Stomach smooth muscle (tissue), 2 donors: Measurements from ENCODE around the gene POT1.
"Not testable (repeated sequence)": the region's sequence is repeated elsewhere in the genome, so short reads cannot be mapped to it uniquely, and the experiment has no call there.

Experiments
- H3K27ac ChIP-seq: one replicate; pipeline ENCODE4 v1.7.0; 2013; ENCODE audit warnings: mild to moderate bottlenecking, low read length, inconsistent platforms
- H3K27me3 ChIP-seq, 2 donors: one replicate each; pipeline ENCODE4 v1.7.0; 2013; ENCODE audit warnings: low read length in 2 of 2; ENCODE audit not compliant: insufficient read depth in 2 of 2, control insufficient read depth in 1 of 2
- H3K36me3 ChIP-seq, 2 donors: one replicate each; pipeline ENCODE4 v1.7.0; 2013; ENCODE audit warnings: low read length in 2 of 2; ENCODE audit not compliant: control insufficient read depth in 2 of 2, insufficient read depth in 2 of 2
- H3K4me1 ChIP-seq: one replicate; pipeline ENCODE4 v1.7.0; 2013; ENCODE audit warnings: low read length; ENCODE audit not compliant: control insufficient read depth, insufficient read depth
- H3K4me3 ChIP-seq, 2 donors: one replicate each; pipeline ENCODE4 v1.7.0; 2013; ENCODE audit warnings: low read length in 2 of 2
- H3K9ac ChIP-seq, 2 donors: one replicate each; pipeline ENCODE4 v1.7.0; 2013; ENCODE audit warnings: low read length in 2 of 2, mild to moderate bottlenecking in 1 of 2
- H3K9me3 ChIP-seq, 2 donors: one replicate each; pipeline ENCODE4 v1.7.0; 2013; ENCODE audit warnings: low read length in 2 of 2; ENCODE audit not compliant: control insufficient read depth in 2 of 2
- donor health status: healthy.
- donor health status: Pancreatic carcinoma.

Gene POT1

GRCh38 chr7:124929467-124930172 lies at the start of gene POT1:
Gene POT1, minus strand, starts transcription at chr7:124929825. Its CDS starts 32,652 bp downstream, at chr7:124897173.
- no peaks in the 10 kb centered on the region for H3K36me3 ChIP-seq
- H3K4me3 ChIP-seq, result peak within 1 kb of the TSS; percentile 86 to 95
- peaks cover 3% of the 10 kb centered on the region for H3K4me1 ChIP-seq
- no peaks in the 10 kb centered on the region for H3K27me3 ChIP-seq
- H3K9me3 ChIP-seq, result no peaks in the 10 kb centered on the region
- H3K27ac ChIP-seq, result peak within 1 kb of the TSS; percentile 94
- peak within 1 kb of the TSS; percentile 83 to 99 for H3K9ac ChIP-seq

GRCh38 chr7:124975131-124975530 lies 45.5 kb upstream of the POT1 start:
- not testable (repeated sequence) for H3K9me3 ChIP-seq, H3K9ac ChIP-seq, H3K36me3 ChIP-seq, H3K4me1 ChIP-seq, H3K27me3 ChIP-seq, H3K27ac ChIP-seq, H3K4me3 ChIP-seq

- no peaks in the 10 kb centered on the region for H3K4me1 ChIP-seq
- no peak overlapping the region for H3K27ac ChIP-seq
- H3K36me3 ChIP-seq, result no peaks in the 10 kb centered on the region
- no peak overlapping the region for H3K9ac ChIP-seq
- no peaks in the 10 kb centered on the region for H3K9me3 ChIP-seq
- H3K4me3 ChIP-seq, result no peak overlapping the region
- no peaks in the 10 kb centered on the region for H3K27me3 ChIP-seq
These were observed 35.9 kb upstream of the POT1 start for GRCh38 chr7:124965553-124965952.

- Histone ChIP-seq H3K4me3 (no peak overlapping the region), H3K9ac (no peak overlapping the region), H3K4me1 (no peaks in the 10 kb centered on the region), H3K27me3 (no peaks in the 10 kb centered on the region), H3K36me3 (no peaks in the 10 kb centered on the region), H3K9me3 (peaks cover 0 to 3% of the 10 kb centered on the region in 2 donors), H3K27ac (no peak overlapping the region)
These were observed 30.1 kb upstream of the POT1 start for GRCh38 chr7:124959676-124960075.

- not testable (repeated sequence) for H3K36me3 ChIP-seq, H3K9ac ChIP-seq, H3K27ac ChIP-seq, H3K4me3 ChIP-seq, H3K27me3 ChIP-seq, H3K4me1 ChIP-seq, H3K9me3 ChIP-seq
These were observed 28.3 kb upstream of the POT1 start for GRCh38 chr7:124957952-124958351.

- no peaks in the 10 kb centered on the region for H3K27me3 ChIP-seq
- H3K36me3 ChIP-seq, result no peaks in the 10 kb centered on the region
- H3K9me3 ChIP-seq, result peaks cover 0 to 3% of the 10 kb centered on the region in 2 donors
- H3K4me3 ChIP-seq, result no peak overlapping the region
- H3K27ac ChIP-seq, result no peak overlapping the region
- no peak overlapping the region for H3K9ac ChIP-seq
- H3K4me1 ChIP-seq, result no peaks in the 10 kb centered on the region
These were observed 26.5 kb upstream of the POT1 start for GRCh38 chr7:124956160-124956559.

- no peaks in the 10 kb centered on the region for H3K4me1 ChIP-seq
- no peaks in the 10 kb centered on the region for H3K36me3 ChIP-seq
- no peak overlapping the region for H3K9ac ChIP-seq
- no peak overlapping the region for H3K4me3 ChIP-seq
- no peak overlapping the region for H3K27ac ChIP-seq
- peaks cover 0 to 3% of the 10 kb centered on the region in 2 donors for H3K9me3 ChIP-seq
- no peaks in the 10 kb centered on the region for H3K27me3 ChIP-seq
These were observed 25.2 kb upstream of the POT1 start for GRCh38 chr7:124954790-124955189.

GRCh38 chr7:124945680-124946079 lies 16.1 kb upstream of the POT1 start:
- no peaks in the 10 kb centered on the region for H3K36me3 ChIP-seq
- no peaks in the 10 kb centered on the region for H3K4me1 ChIP-seq
- H3K27me3 ChIP-seq, result no peaks in the 10 kb centered on the region
- no peak overlapping the region for H3K27ac ChIP-seq
- no peak overlapping the region for H3K9ac ChIP-seq
- no peak overlapping the region for H3K4me3 ChIP-seq
- H3K9me3 ChIP-seq, result peaks cover 0 to 2% of the 10 kb centered on the region in 2 donors

GRCh38 chr7:124943472-124943871 lies 13.8 kb upstream of the POT1 start:
- H3K9me3 ChIP-seq, result peaks cover 0 to 2% of the 10 kb centered on the region in 2 donors
- H3K27me3 ChIP-seq, result no peaks in the 10 kb centered on the region
- no peak overlapping the region for H3K9ac ChIP-seq
- H3K4me1 ChIP-seq, result no peaks in the 10 kb centered on the region
- no peak overlapping the region for H3K4me3 ChIP-seq
- no peaks in the 10 kb centered on the region for H3K36me3 ChIP-seq
- no peak overlapping the region for H3K27ac ChIP-seq

- peaks cover 0 to 1% of the 10 kb centered on the region in 2 donors for H3K9me3 ChIP-seq
- H3K27me3 ChIP-seq, result no peaks in the 10 kb centered on the region
- H3K4me3 ChIP-seq, result no peak overlapping the region
- no peaks in the 10 kb centered on the region for H3K36me3 ChIP-seq
- H3K4me1 ChIP-seq, result no peaks in the 10 kb centered on the region
- no peak overlapping the region for H3K9ac ChIP-seq
- no peak overlapping the region for H3K27ac ChIP-seq
These were observed 12.8 kb upstream of the POT1 start for GRCh38 chr7:124942399-124942798.

GRCh38 chr7:124940306-124940705 lies 10.7 kb upstream of the POT1 start:
- H3K4me3 ChIP-seq, result no peak overlapping the region
- H3K4me1 ChIP-seq, result no peaks in the 10 kb centered on the region
- no peaks in the 10 kb centered on the region for H3K9me3 ChIP-seq
- no peaks in the 10 kb centered on the region for H3K36me3 ChIP-seq
- no peaks in the 10 kb centered on the region for H3K27me3 ChIP-seq
- no peak overlapping the region for H3K9ac ChIP-seq
- H3K27ac ChIP-seq, result no peak overlapping the region
